ENCODE data around the gene CDH13. TPM values are rescaled to one million over a fixed set of nuclear protein-coding genes. Genes with fewer than 3 reads are reported as not detected.

The CDH13 gene
- total and polyA plus RNA-seq, 5 donors: 20.7 to 123 (median 93.6) TPM

GRCh38 chr16:82987767-82988166 lies 361.0 kb downstream of the CDH13 start:
- WGBS: 73% methylated on average over 3 of the region's 3 CpGs
- Histone ChIP-seq H3K27me3 (ENCODE audit: control insufficient read depth, insufficient read depth) (no peaks in the 10 kb centered on the region), H3K4me1 (ENCODE audit: control insufficient read depth, insufficient read depth, low read length) (no peaks in the 10 kb centered on the region), H3K27ac (ENCODE audit: low read length) (no peak overlapping the region), H3K9me3 (ENCODE audit: control insufficient read depth, low read length) (no peaks in the 10 kb centered on the region), H3K4me3 (ENCODE audit: low read length) (no peak overlapping the region)
- no peak for DNase-seq
- ATAC-seq: no peak
- intact Hi-C loops (cut with DNase I): no loop called here

GRCh38 chr16:82990155-82990554 lies 363.4 kb downstream of the CDH13 start:
- no peaks in the 10 kb centered on the region for H3K9me3 ChIP-seq (ENCODE audit: control insufficient read depth, low read length)
- intact Hi-C loops (cut with DNase I): no loop called here
- H3K27me3 ChIP-seq (ENCODE audit: control insufficient read depth, insufficient read depth): no peaks in the 10 kb centered on the region
- no peak overlapping the region for H3K27ac ChIP-seq (ENCODE audit: low read length)
- no peaks in the 10 kb centered on the region for H3K4me1 ChIP-seq (ENCODE audit: control insufficient read depth, insufficient read depth, low read length)
- DNase-seq: no peak
- no peak for ATAC-seq
- H3K4me3 ChIP-seq (ENCODE audit: low read length): no peak overlapping the region
- 64% methylated on average over 3 of the region's 3 CpGs for WGBS

GRCh38 chr16:82991410-82991809 lies 364.6 kb downstream of the CDH13 start:
- H3K4me1 ChIP-seq (ENCODE audit: control insufficient read depth, insufficient read depth, low read length): no peaks in the 10 kb centered on the region
- H3K27ac ChIP-seq (ENCODE audit: low read length): no peak overlapping the region
- WGBS: 94% methylated on average over 4 of the region's 4 CpGs
- no peaks in the 10 kb centered on the region for H3K27me3 ChIP-seq (ENCODE audit: control insufficient read depth, insufficient read depth)
- intact Hi-C loops (cut with DNase I): no loop called here
- H3K4me3 ChIP-seq (ENCODE audit: low read length): no peak overlapping the region
- ATAC-seq (no peak), DNase-seq (no peak)
- no peaks in the 10 kb centered on the region for H3K9me3 ChIP-seq (ENCODE audit: control insufficient read depth, low read length)

GRCh38 chr16:82991966-82992675 lies 365.4 kb downstream of the CDH13 start:
- 45% methylated on average over 4 of the region's 4 CpGs for WGBS
- Histone ChIP-seq H3K4me3 (ENCODE audit: low read length) (no peak overlapping the region), H3K9me3 (ENCODE audit: control insufficient read depth, low read length) (no peaks in the 10 kb centered on the region), H3K27me3 (ENCODE audit: control insufficient read depth, insufficient read depth) (no peaks in the 10 kb centered on the region), H3K4me1 (ENCODE audit: control insufficient read depth, insufficient read depth, low read length) (no peaks in the 10 kb centered on the region), H3K27ac (ENCODE audit: low read length) (no peak overlapping the region)
- no peak for ATAC-seq
- no peak for DNase-seq
- intact Hi-C loops (cut with DNase I): no loop called here

- Histone ChIP-seq H3K4me3 (ENCODE audit: low read length) (no peak overlapping the region), H3K27ac (ENCODE audit: low read length) (no peak overlapping the region), H3K27me3 (ENCODE audit: control insufficient read depth, insufficient read depth) (no peaks in the 10 kb centered on the region), H3K4me1 (ENCODE audit: control insufficient read depth, insufficient read depth, low read length) (no peaks in the 10 kb centered on the region), H3K9me3 (ENCODE audit: control insufficient read depth, low read length) (no peaks in the 10 kb centered on the region)
- intact Hi-C loops (cut with DNase I): no loop called here
- WGBS: 89% methylated on average over 3 of the region's 3 CpGs
- no peak for DNase-seq
- no peak for ATAC-seq
These were observed 366.0 kb downstream of the CDH13 start for GRCh38 chr16:82992786-82993185.

GRCh38 chr16:82993415-82993814 lies 366.6 kb downstream of the CDH13 start:
- Histone ChIP-seq H3K27ac (ENCODE audit: low read length) (no peak overlapping the region), H3K4me1 (ENCODE audit: control insufficient read depth, insufficient read depth, low read length) (no peaks in the 10 kb centered on the region), H3K27me3 (ENCODE audit: control insufficient read depth, insufficient read depth) (no peaks in the 10 kb centered on the region), H3K4me3 (ENCODE audit: low read length) (no peak overlapping the region), H3K9me3 (ENCODE audit: control insufficient read depth, low read length) (no peaks in the 10 kb centered on the region)
- intact Hi-C loops (cut with DNase I): no loop called here
- 87% methylated on average over 5 of the region's 5 CpGs for WGBS
- DNase-seq (no peak), ATAC-seq (no peak)

- ATAC-seq (no peak), DNase-seq (no peak)
- no peak overlapping the region for H3K4me3 ChIP-seq (ENCODE audit: low read length)
- WGBS: 80% methylated on average over 4 of the region's 4 CpGs
- H3K27me3 ChIP-seq (ENCODE audit: control insufficient read depth, insufficient read depth): no peaks in the 10 kb centered on the region
- intact Hi-C loops (cut with DNase I): no loop called here
- H3K27ac ChIP-seq (ENCODE audit: low read length): no peak overlapping the region
- no peaks in the 10 kb centered on the region for H3K4me1 ChIP-seq (ENCODE audit: control insufficient read depth, insufficient read depth, low read length)
- H3K9me3 ChIP-seq (ENCODE audit: control insufficient read depth, low read length): no peaks in the 10 kb centered on the region
These were observed 367.2 kb downstream of the CDH13 start for GRCh38 chr16:82993926-82994325.

GRCh38 chr16:82995286-82995923 lies 368.6 kb downstream of the CDH13 start:
- Histone ChIP-seq H3K27me3 (ENCODE audit: control insufficient read depth, insufficient read depth) (no peaks in the 10 kb centered on the region), H3K4me3 (ENCODE audit: low read length) (no peak overlapping the region), H3K27ac (ENCODE audit: low read length) (no peak overlapping the region), H3K4me1 (ENCODE audit: control insufficient read depth, insufficient read depth, low read length) (no peaks in the 10 kb centered on the region), H3K9me3 (ENCODE audit: control insufficient read depth, low read length) (no peaks in the 10 kb centered on the region)
- 66% methylated on average over 9 of the region's 9 CpGs for WGBS
- DNase-seq (no peak), ATAC-seq (peak in 1 of 2 donors; percentile 13)
- intact Hi-C loops (cut with DNase I): no loop called here

- H3K27ac ChIP-seq (ENCODE audit: low read length): peak overlapping the region; percentile 8
- DNase-seq (peak in 1 of 3 donors; percentile 19), ATAC-seq (peak; percentile 94 to 97)
- no peaks in the 10 kb centered on the region for H3K9me3 ChIP-seq (ENCODE audit: control insufficient read depth, low read length)
- H3K4me3 ChIP-seq (ENCODE audit: low read length): peak overlapping the region; percentile 0
- H3K4me1 ChIP-seq (ENCODE audit: control insufficient read depth, insufficient read depth, low read length): no peaks in the 10 kb centered on the region
- no peaks in the 10 kb centered on the region for H3K27me3 ChIP-seq (ENCODE audit: control insufficient read depth, insufficient read depth)
- 39% methylated on average over 5 of the region's 5 CpGs for WGBS
- intact Hi-C loops (cut with DNase I): no loop called here
These were observed 369.2 kb downstream of the CDH13 start for GRCh38 chr16:82995924-82996441.

GRCh38 chr16:82996814-82997213 lies 370.0 kb downstream of the CDH13 start:
- Histone ChIP-seq H3K4me3 (ENCODE audit: low read length) (no peak overlapping the region), H3K27ac (ENCODE audit: low read length) (no peak overlapping the region), H3K27me3 (ENCODE audit: control insufficient read depth, insufficient read depth) (no peaks in the 10 kb centered on the region), H3K9me3 (ENCODE audit: control insufficient read depth, low read length) (no peaks in the 10 kb centered on the region), H3K4me1 (ENCODE audit: control insufficient read depth, insufficient read depth, low read length) (no peaks in the 10 kb centered on the region)
- ATAC-seq (no peak), DNase-seq (no peak)
- 96% methylated on average over 4 of the region's 4 CpGs for WGBS
- intact Hi-C loops (cut with DNase I): no loop called here

- Histone ChIP-seq H3K27me3 (ENCODE audit: control insufficient read depth, insufficient read depth) (no peaks in the 10 kb centered on the region), H3K9me3 (ENCODE audit: control insufficient read depth, low read length) (no peaks in the 10 kb centered on the region), H3K27ac (ENCODE audit: low read length) (no peak overlapping the region), H3K4me1 (ENCODE audit: control insufficient read depth, insufficient read depth, low read length) (no peaks in the 10 kb centered on the region), H3K4me3 (ENCODE audit: low read length) (no peak overlapping the region)
- no peak for ATAC-seq
- no peak for DNase-seq
- intact Hi-C loops (cut with DNase I): no loop called here
- 91% methylated on average over 6 of the region's 6 CpGs for WGBS
These were observed 372.9 kb downstream of the CDH13 start for GRCh38 chr16:82999711-83000110.
